Neural cell (in vitro differentiated cells): ENCODE data around the gene ZNF500.

Source experiments
- CTCF ChIP-seq: fragments of 450-650 bp; IDR thresholded peaks from 2 replicates; pipeline ENCODE4 v1.5.1; 2014; ENCODE audit warnings: antibody characterized with exemption, mild to moderate bottlenecking, moderate library complexity; ENCODE audit not compliant: poor library complexity, severe bottlenecking
- EP300 ChIP-seq: fragments of 450-650 bp; conservative IDR thresholded peaks from 2 replicates; pipeline ENCODE4 v1.6.1; 2014; ENCODE audit warnings: antibody characterized with exemption, mild to moderate bottlenecking, moderate library complexity; ENCODE audit not compliant: poor library complexity, severe bottlenecking
- EZH2 ChIP-seq: fragments of 200-600, 300-800 bp; shearing (Covaris generic), sonication (generic); IDR thresholded peaks from 2 replicates; pipeline ENCODE4 v1.6.1; 2014; ENCODE audit warnings: antibody characterized with exemption, low read length, borderline replicate concordance, mild to moderate bottlenecking; ENCODE audit not compliant: insufficient read depth, poor library complexity, severe bottlenecking
- MXI1 ChIP-seq: fragments of 450-650 bp; conservative IDR thresholded peaks from 2 replicates; pipeline ENCODE4 v1.6.1; 2014; ENCODE audit warnings: antibody characterized with exemption, mild to moderate bottlenecking; ENCODE audit not compliant: poor library complexity, severe bottlenecking
- POLR2AphosphoS5 ChIP-seq: IDR thresholded peaks from 2 replicates; pipeline ENCODE4 v1.6.1; 2012
- RAD21 ChIP-seq: fragments of 450-650 bp; conservative IDR thresholded peaks from 2 replicates; pipeline ENCODE4 v1.6.1; 2014; ENCODE audit warnings: antibody characterized with exemption, mild to moderate bottlenecking, moderate library complexity
- REST ChIP-seq: IDR thresholded peaks from 2 replicates; pipeline ENCODE4 v1.6.1; 2012; ENCODE audit warnings: borderline replicate concordance
- SMC3 ChIP-seq: fragments of 450-650 bp; conservative IDR thresholded peaks from 2 replicates; pipeline ENCODE4 v1.6.1; 2014; ENCODE audit warnings: antibody characterized with exemption, mild to moderate bottlenecking, moderate library complexity; ENCODE audit not compliant: poor library complexity
- TAF1 ChIP-seq: IDR thresholded peaks from 2 replicates; pipeline ENCODE4 v1.6.1; 2012; ENCODE audit warnings: low read depth

- TF ChIP-seq POLR2AphosphoS5 (no peak), CTCF (no peak), RAD21 (no peak), EP300 (no peak), REST (no peak), EZH2 (no peak), TAF1 (no peak), MXI1 (no peak), SMC3 (no peak)
These were observed 18.9 kb downstream of the ZNF500 start for GRCh38 chr16:4747906-4748681.
